Ovary (tissue), 9 donors: Measurements from ENCODE around the gene NR1H2. TPM values are rescaled to one million over a fixed set of nuclear protein-coding genes. Genes with fewer than 3 reads are reported as not detected.

Source experiments
- polyA plus RNA-seq, 2 donors: library from polyadenylated mRNA; stranded (reverse); fragments of 200-250 nt in 1 of 2; fragments of 350-450 nt in 1 of 2; fragmentation: Illumina TruSeq in 1 of 2; extraction: RNeasy Lipid Tissue Mini Kit (QIAGEN cat#74804) in 1 of 2; gene quantifications; one replicate each; pipeline ENCODE4 v1.2.3, GENCODE V29; 2013 to 2014
- total RNA-seq, 7 donors: library from RNA; depleted of rRNA in 2 of 7; stranded (reverse); fragments of >200 nt in 2 of 7; fragmentation: NEBNext Ultra II Directional in 3 of 7; extraction: Animal tissue kit (Norgen Biotek cat#: 25700) in 3 of 7; gene quantifications; one replicate each; pipeline versions ENCODE4 v1.1.0 to v1.2.4, GENCODE V29; 2016 to 2023
- donor health status: DM: no; HTN: no; CAD: no; lungs with moderate emphysema.
- donor health status: DM: no; HTN: no; CAD: no.
- donor health status: Bipolar disorder and iron deficiency.
- donor health status: DM: yes; HTN: yes; CAD: no.
- donor health status: DM: no; HTN: no; CAD: no.
- donor health status: DM: yes; HTN: yes; CAD: no.

Gene NR1H2
- total and polyA plus RNA-seq, 9 donors: 11.5 to 84.2 (median 62.3) TPM

Other genes with a start within 250 kb of the NR1H2 start
- not detected for gene IZUMO2, start 213.2 kb upstream of the NR1H2 start, total RNA-seq
- not detected for gene IZUMO2, start 213.2 kb upstream of the NR1H2 start, polyA plus RNA-seq
- 10 to 100 TPM in 3 of 7 donors, 1 to 10 TPM in 2, under 1 TPM in 2; 0.23 to 82.1 (median 7.4) TPM for gene MYH14, start 172.8 kb upstream of the NR1H2 start, total RNA-seq
- under 1 TPM; 0.31 to 0.48 TPM for gene MYH14, start 172.8 kb upstream of the NR1H2 start, polyA plus RNA-seq
- gene KCNC3, start 47.1 kb upstream of the NR1H2 start, total RNA-seq: 10 to 100 TPM in 1 of 7 donors, 1 to 10 TPM in 3, under 1 TPM in 3; 0.28 to 10.2 (median 2.2) TPM
- gene KCNC3, start 47.1 kb upstream of the NR1H2 start, polyA plus RNA-seq: under 1 TPM; 0.19 to 0.45 TPM
- gene NAPSA, start 10.8 kb upstream of the NR1H2 start, total RNA-seq: 1 to 10 TPM in 4 of 7 donors, under 1 TPM in 3; 0.61 to 2.7 (median 1.0) TPM
- under 1 TPM; 0.40 to 0.87 TPM for gene NAPSA, start 10.8 kb upstream of the NR1H2 start, polyA plus RNA-seq
- 10 to 100 TPM in 6 of 7 donors, 1 to 10 TPM in 1; 7.5 to 25.2 (median 20.3) TPM for gene POLD1, start 7.9 kb downstream of the NR1H2 start, total RNA-seq
- gene POLD1, start 7.9 kb downstream of the NR1H2 start, polyA plus RNA-seq: 10 to 100 TPM in 1 of 2 donors, under 1 TPM in 1; 0.52 to 14.4 TPM
- under 1 TPM in 3 of 7 donors, not detected in 4; 0.12 to 0.46 (median 0.26) TPM for gene SPIB, start 42.5 kb downstream of the NR1H2 start, total RNA-seq
- gene SPIB, start 42.5 kb downstream of the NR1H2 start, polyA plus RNA-seq: under 1 TPM in 1 of 2 donors, not detected in 1; 0.25 TPM
- gene MYBPC2, start 56.4 kb downstream of the NR1H2 start, total RNA-seq: under 1 TPM in 3 of 7 donors, not detected in 4; 0.05 to 0.12 (median 0.08) TPM
- gene MYBPC2, start 56.4 kb downstream of the NR1H2 start, polyA plus RNA-seq: under 1 TPM in 1 of 2 donors, not detected in 1; 0.28 TPM
- gene EMC10, start 100.0 kb downstream of the NR1H2 start, total RNA-seq: 100 to 1,000 TPM in 3 of 7 donors, 10 to 100 TPM in 4; 50.4 to 132 (median 96.7) TPM
- 100 to 1,000 TPM in 1 of 2 donors, 10 to 100 TPM in 1; 27.6 to 113 TPM for gene EMC10, start 100.0 kb downstream of the NR1H2 start, polyA plus RNA-seq
- gene GARIN5A, start 100.4 kb downstream of the NR1H2 start, total RNA-seq: 10 to 100 TPM in 1 of 7 donors, 1 to 10 TPM in 6; 2.1 to 10.3 (median 3.3) TPM
- 1 to 10 TPM in 1 of 2 donors, under 1 TPM in 1; 0.47 to 4.3 TPM for gene GARIN5A, start 100.4 kb downstream of the NR1H2 start, polyA plus RNA-seq
- 10 to 100 TPM; 15.0 to 28.9 (median 21.8) TPM for gene JOSD2, start 134.7 kb downstream of the NR1H2 start, total RNA-seq
- gene JOSD2, start 134.7 kb downstream of the NR1H2 start, polyA plus RNA-seq: 10 to 100 TPM in 1 of 2 donors, not detected in 1; 42.5 TPM
- gene ASPDH, start 137.5 kb downstream of the NR1H2 start, total RNA-seq: not detected
- gene ASPDH, start 137.5 kb downstream of the NR1H2 start, polyA plus RNA-seq: not detected
- gene LRRC4B, start 192.0 kb downstream of the NR1H2 start, total RNA-seq: 1 to 10 TPM; 1.2 to 7.9 (median 2.5) TPM
- gene LRRC4B, start 192.0 kb downstream of the NR1H2 start, polyA plus RNA-seq: 1 to 10 TPM in 1 of 2 donors, under 1 TPM in 1; 0.12 to 5.6 TPM